ENCODE data around the gene CNTNAP2.

Gene CNTNAP2

DNA sequence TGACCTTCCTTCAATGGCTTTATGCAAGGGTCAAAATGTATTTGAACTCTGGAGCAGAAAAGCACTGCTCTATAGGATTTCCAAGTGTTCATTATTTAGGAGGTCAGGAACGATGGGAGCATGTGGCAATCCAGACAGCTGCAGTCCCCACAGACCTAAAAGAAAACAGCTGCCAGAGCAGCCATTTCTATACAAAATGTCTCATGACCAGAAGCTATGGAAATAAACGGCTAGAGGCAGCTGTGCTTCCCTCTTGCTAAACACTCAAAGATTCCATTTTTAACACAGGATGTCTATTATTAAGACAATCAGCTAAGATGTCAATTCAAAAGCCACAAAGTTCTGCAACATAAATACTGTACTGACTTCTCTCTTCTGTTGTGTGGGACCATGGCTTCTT lies 1594.8 kb downstream of the CNTNAP2 start:
- TF ChIP-seq GATA3 (IDR thresholded peaks at IDR 0.05; ENCODE audit: low read depth, low read length): no peak
- TF ChIP-seq GATA2 (IDR thresholded peaks at IDR 0.05; ENCODE audit: low read depth, low read length): no peak

DNA sequence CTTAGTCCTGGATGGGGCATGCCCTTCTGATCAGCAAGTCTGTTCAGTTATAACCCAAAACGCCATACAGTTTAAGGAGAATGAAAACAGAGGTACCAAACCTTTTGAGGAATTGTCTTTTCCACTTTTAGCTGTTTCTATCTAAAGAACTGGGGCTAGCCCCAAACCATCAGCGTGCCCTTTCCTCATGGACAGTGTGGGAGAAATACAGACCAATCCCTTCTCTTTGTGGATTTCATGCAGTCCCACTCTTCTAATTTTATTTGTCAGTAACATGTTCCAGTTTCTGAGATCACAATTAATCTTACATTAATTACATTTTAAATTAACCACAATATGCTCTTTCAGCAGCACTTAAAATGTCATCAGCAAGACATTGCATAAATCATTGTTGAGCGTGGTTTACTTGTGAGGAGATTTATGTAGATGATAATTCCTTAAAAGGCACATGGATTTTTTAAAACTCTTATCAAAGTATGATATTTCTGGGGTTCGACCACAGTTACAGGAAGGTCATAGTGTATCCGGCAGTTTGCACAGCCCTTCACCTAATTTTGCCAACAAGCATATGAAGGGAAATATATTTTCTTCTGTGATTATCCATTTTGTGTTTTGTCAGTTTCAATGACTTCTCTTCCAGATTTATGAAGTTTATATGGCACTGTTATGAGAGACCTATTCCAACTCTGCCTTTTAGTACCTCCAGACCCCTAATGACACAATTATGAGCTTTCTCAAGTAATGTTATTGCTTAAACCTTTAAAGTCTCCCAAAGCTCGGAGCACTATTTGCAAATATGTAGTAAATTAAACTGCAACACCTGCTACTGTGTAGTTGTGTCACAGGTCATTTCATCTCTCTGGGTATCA lies 1605.6 kb downstream of the CNTNAP2 start:
- peak; percentile 74 for TF ChIP-seq GATA2 (IDR thresholded peaks at IDR 0.05; ENCODE audit: low read depth, low read length)
- TF ChIP-seq GATA3 (IDR thresholded peaks at IDR 0.05; ENCODE audit: low read depth, low read length): peak; percentile 95

DNA sequence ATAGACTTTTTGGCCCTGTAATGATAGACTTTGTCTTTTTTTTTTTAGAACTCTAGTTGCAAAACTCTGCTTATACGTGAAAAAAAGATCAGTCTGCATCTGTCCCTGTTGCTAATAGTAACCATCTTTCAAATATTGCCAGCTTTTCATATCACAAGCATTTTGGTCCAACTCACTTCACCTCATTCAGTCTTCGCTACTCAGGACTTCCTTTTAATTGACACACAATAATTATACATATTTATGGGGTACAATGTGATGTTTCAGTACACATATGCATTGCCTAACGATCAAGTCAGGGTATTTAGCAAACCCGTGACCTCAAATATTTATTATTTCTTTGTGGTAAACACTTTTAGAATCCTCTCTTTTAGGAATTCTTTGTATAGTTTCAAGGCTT lies 1606.9 kb downstream of the CNTNAP2 start:
- TF ChIP-seq GATA2 (IDR thresholded peaks at IDR 0.05; ENCODE audit: low read depth, low read length): no peak
- no peak for TF ChIP-seq GATA3 (IDR thresholded peaks at IDR 0.05; ENCODE audit: low read depth, low read length)

DNA sequence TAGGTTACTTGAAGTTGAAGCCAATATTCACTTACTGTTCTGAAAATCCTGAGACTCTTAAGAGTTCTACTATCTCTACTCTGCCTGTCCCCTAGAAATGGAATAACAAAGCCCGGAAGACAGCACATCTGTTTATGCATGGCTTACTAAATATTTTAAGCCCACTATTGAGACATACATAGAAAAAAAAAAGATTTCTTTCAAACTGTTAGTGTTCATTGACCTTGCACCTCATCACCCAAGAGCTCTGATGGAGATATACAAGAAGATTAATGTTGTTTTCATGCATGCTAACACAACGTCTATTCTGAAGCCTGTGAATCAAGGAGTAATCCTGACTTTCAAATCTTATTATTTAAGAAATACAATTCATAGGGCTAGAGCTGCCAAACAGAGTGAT lies 1614.7 kb downstream of the CNTNAP2 start:
- TF ChIP-seq GATA3 (IDR thresholded peaks at IDR 0.05; ENCODE audit: low read depth, low read length) (no peak), GATA2 (IDR thresholded peaks at IDR 0.05; ENCODE audit: low read depth, low read length) (no peak)

DNA sequence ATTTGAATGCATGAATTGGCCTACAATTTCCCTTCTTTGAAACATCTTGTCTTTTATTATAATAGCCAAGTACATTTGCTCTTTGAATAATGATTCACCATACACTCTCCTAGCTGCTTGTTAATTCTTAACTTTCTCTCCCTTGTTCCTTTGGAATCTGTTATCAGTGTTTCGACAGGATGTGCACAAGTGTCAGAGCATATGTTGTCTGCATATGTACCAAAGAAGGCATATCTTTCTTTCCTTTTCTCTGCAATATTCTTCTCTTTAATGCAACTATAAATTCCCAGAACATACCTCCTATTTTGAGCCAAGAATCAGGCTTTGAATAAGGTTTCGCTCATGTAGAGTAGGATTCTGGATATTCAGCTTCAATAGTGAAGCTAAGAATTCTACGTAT lies 1625.7 kb downstream of the CNTNAP2 start:
- no peak for TF ChIP-seq GATA2 (IDR thresholded peaks at IDR 0.05; ENCODE audit: low read depth, low read length)

DNA sequence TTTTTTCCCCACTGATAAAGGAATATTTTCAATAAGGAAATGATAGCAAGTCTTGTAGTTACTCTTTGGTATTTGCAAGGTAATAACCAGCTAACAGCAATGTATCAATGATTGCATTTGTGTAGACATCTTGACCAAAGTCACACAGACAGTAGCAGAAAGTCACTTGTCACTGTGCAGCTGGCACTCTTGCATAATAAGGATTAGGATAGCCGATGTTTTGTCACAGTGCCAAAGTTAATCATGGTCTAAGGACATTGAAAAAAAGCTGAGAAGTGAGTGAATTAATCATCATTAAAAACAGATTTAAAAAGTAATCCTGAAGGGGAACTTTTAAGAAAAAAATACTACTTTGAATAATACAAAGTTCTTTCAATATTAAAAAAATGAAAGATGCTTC lies 1639.7 kb downstream of the CNTNAP2 start:
- TF ChIP-seq GATA3 (IDR thresholded peaks at IDR 0.05; ENCODE audit: low read depth, low read length) (no peak), GATA2 (IDR thresholded peaks at IDR 0.05; ENCODE audit: low read depth, low read length) (no peak)

DNA sequence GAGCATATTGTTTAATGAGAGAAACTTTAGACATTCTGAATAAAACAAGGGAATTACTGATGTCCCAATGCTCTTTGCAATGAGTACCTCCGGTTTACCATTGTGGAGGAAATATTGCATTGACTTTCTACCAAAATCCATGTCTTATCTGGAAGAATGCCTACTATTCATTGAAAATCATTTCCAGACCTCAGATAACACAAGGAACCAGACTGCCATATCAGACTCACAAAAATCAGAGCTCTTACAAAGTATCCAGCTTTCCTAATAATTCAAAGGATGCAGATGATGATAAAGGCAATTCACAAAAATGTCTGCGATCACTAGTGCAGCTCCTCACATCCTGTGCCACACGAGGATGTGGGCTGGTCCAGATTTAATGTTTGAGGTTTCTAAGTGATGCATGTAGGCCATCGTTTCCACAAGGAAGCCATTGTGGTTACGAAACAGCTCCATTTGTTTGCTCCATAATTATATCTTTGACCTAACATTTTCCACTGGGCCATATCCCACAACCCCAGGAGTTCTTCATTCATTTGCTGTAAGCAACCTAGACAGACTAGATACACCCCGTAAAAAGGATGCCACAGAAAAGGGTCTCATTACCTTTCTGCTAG lies 1642.8 kb downstream of the CNTNAP2 start:
- TF ChIP-seq GATA2 (IDR thresholded peaks at IDR 0.05; ENCODE audit: low read depth, low read length) (peak; percentile 19; the same call in 1 of the 2 replicates), GATA3 (IDR thresholded peaks at IDR 0.05; ENCODE audit: low read depth, low read length) (peak; percentile 23; the same call in 1 of the 2 replicates)

DNA sequence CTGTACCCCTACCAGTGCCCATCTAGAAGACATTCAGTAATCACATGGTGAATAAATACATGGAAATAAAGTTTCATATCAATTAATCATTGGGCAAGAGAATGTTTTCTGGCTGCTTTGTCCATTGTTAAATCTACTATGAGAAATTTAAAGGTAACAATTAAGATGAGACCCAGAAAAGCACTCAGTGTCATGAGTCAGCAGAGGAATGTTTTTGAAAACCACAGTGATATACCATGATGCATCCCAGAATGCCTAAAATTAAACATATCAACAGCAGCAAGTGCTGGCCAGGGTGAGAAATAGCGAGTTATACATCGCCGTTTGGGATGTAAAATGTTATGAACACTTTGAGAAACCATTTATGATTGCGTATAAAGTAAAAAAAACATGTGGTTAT lies 1648.7 kb downstream of the CNTNAP2 start:
- TF ChIP-seq GATA3 (IDR thresholded peaks at IDR 0.05; ENCODE audit: low read depth, low read length) (no peak), GATA2 (IDR thresholded peaks at IDR 0.05; ENCODE audit: low read depth, low read length) (no peak)

DNA sequence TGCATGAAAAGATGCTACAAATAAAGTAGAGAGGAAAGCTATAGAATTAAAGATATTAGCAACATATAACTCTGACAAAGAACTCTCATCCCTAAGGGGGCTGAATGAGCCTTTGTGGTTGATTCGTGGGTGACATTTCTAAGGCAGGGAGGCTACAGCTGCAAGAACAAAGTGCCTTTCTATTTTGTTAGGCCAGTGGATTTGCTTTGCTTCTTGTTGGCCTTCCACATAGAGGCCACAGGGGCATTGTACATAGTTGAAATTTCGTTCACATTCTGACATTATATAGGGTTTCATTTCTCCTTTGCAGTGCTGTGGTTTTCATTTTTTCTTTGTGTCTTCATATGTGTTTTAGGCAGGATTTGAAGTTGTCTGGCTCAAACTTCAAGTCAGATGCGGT lies 1654.7 kb downstream of the CNTNAP2 start:
- TF ChIP-seq GATA3 (IDR thresholded peaks at IDR 0.05; ENCODE audit: low read depth, low read length): no peak

DNA sequence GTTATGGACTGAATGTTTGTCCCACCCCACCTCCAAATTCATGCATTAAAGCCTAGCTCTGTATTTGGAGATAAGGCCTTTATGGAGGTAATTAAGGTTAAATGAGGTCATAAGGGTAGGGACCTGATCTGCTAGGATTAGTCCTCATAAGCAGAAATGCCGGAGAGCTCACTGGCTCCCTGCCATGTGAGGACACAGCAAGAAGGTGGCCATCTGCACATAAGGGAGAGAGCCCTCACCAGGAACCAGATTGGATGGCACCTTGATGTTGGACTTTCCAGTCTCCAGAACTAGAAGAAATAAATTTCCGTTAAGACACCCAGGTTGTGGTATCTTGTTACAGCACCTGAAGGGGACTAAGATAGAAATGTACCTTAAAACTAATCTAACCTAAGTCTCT lies 1657.9 kb downstream of the CNTNAP2 start:
- no peak for TF ChIP-seq GATA3 (IDR thresholded peaks at IDR 0.05; ENCODE audit: low read depth, low read length)
- no peak for TF ChIP-seq GATA2 (IDR thresholded peaks at IDR 0.05; ENCODE audit: low read depth, low read length)

DNA sequence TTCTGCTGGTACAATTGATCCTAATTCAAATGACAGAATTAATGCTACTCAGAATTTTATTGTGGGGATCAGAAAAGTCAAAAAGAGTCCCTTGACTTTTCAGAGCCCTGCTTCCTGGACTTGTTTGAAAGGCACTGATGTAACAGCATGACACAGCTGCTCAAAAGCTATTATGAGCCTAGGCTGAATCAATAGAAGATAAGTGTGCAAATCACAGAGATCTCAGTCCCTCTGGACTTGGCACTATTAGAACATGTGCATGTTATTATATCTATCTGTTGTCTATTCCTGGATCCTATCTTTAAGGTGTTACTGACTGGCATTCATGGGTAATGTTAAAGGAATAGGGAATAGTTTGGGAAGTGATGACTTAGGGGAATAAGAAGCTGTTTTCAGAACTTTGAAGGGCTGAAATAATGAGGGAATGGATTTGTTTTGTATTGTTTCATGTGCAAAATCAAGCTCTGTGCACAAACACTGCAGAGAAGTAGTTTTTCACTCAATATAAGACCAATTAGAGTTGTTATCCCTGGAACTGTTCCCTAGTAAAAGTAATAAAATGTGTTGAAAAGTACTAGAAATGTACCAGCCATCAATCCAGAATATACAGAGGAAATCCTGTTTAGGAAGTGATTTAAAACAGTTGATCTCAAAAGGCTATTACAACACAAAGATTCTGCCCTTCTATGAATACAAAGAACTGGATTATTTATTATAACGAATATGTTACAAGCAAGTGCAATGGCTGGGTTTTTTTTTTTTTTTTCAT lies 1659.1 kb downstream of the CNTNAP2 start:
- TF ChIP-seq GATA3 (IDR thresholded peaks at IDR 0.05; ENCODE audit: low read depth, low read length) (no peak), GATA2 (IDR thresholded peaks at IDR 0.05; ENCODE audit: low read depth, low read length) (peak; percentile 42; the same call in 1 of the 2 replicates)

DNA sequence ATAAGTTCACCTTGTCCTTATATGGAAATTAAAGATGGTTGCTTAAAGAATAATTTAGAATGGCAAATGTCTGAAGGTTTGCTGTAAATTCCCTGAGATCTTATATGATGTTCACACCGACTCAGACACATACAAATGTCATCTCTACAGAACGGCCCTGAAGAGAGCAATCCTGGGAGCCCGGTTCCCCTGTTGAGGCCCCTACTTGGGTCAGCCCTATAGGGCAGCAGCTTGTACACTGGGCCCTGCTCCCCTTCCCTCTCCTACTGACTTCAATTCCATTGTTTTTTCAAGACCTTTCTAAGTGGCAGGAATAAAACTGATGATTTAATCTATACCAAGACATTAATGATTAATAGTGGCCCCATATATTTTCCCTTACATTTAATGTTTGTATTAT lies 1660.7 kb downstream of the CNTNAP2 start:
- TF ChIP-seq GATA2 (IDR thresholded peaks at IDR 0.05; ENCODE audit: low read depth, low read length): no peak
- no peak for TF ChIP-seq GATA3 (IDR thresholded peaks at IDR 0.05; ENCODE audit: low read depth, low read length)

DNA sequence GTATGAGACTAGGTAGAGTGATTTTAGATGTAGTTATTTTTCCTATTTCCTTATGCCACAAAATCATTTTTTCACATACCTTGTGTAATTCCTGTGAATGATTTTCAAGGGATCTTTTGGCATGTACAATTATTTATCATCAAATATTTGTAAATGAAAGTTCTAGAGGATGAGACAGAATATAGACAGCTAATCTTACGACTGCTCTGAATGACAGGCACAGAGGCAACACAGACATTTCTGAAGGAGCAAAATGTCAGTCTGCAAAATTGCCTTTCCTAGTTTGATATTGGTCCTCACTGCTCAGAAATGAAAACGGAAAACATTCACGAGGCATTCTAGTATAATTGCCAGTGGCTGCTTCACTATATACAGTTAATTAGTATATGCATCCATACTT lies 1663.3 kb downstream of the CNTNAP2 start:
- TF ChIP-seq GATA2 (IDR thresholded peaks at IDR 0.05; ENCODE audit: low read depth, low read length): no peak
- no peak for TF ChIP-seq GATA3 (IDR thresholded peaks at IDR 0.05; ENCODE audit: low read depth, low read length)

DNA sequence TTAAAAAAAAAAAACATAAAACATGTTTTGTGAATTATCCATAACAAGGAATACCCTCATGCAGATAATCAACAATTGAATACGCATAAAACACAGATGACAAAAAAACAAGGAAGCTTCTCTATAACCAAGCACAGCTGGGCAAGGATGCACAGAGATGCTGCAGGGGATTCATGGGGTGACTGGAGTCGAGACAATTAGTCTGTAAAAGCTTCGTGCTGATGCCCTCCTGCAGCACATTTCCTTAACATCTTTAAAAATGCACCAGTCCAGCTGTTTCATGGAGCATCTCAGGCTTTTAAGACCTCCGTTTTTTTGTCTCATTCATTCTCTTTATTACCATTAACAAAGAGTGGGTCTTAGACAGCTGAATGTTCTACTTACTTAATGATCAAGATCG lies 1680.0 kb downstream of the CNTNAP2 start:
- TF ChIP-seq GATA2 (IDR thresholded peaks at IDR 0.05; ENCODE audit: low read depth, low read length): no peak
- no peak for TF ChIP-seq GATA3 (IDR thresholded peaks at IDR 0.05; ENCODE audit: low read depth, low read length)
